GM12865 (cell line): ENCODE results near the gene NECTIN4.

Experiments
- DNase-seq: peaks from one replicate; pipeline ENCODE4 v3.0.0; 2010; ENCODE audit warnings: low read depth
- H3K4me3 ChIP-seq: 2 replicates; pipeline ENCODE4 v1.5.1; 2011; ENCODE audit warnings: mild to moderate bottlenecking, low read depth, low read length, control low read depth
- TF ChIP-seq, protein P1 (sequence below): IDR thresholded peaks from 2 replicates; pipeline ENCODE4 v1.5.1; 2011; ENCODE audit warnings: low read length, control low read depth, low read depth, inconsistent platforms; ENCODE audit not compliant: insufficient read depth; ENCODE audit errors: missing control alignments

Gene NECTIN4

DNA sequence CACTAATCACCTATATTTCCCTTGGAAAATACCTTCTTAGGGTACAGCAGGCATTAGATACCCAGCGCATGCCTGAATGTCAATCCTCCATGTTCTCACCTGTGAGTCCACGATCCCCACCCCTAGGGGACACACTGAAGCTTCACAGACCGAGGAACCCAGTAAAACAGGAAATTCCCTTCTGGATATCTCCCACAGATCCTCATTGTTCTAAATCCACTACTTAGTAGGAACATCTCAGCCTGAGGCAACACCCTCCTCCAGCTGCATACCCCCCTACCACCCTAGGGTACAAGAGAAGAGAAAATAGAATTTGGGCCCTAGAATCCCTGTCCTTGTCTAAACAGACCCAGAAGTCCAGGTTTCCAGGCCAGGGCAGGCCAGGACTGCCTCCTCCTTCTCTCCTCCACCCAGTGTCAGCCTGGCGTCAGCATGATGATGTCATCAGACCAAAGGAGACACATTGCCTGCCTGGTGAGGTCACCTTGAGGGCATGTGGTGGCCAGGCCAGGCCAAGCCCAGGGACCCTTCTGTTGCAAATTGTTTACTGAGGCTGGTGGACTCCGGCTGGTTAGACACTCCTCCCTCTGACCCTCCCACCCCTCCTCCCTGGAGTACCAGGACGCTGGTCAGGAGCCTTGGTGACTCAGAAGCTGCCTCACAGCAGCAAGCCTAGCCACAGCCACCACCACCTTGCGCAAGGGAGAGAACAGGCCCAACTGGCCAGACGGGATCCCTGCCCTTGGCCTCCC, 6.2 kb downstream of the NECTIN4 start:
- TF ChIP-seq, protein P1, sequence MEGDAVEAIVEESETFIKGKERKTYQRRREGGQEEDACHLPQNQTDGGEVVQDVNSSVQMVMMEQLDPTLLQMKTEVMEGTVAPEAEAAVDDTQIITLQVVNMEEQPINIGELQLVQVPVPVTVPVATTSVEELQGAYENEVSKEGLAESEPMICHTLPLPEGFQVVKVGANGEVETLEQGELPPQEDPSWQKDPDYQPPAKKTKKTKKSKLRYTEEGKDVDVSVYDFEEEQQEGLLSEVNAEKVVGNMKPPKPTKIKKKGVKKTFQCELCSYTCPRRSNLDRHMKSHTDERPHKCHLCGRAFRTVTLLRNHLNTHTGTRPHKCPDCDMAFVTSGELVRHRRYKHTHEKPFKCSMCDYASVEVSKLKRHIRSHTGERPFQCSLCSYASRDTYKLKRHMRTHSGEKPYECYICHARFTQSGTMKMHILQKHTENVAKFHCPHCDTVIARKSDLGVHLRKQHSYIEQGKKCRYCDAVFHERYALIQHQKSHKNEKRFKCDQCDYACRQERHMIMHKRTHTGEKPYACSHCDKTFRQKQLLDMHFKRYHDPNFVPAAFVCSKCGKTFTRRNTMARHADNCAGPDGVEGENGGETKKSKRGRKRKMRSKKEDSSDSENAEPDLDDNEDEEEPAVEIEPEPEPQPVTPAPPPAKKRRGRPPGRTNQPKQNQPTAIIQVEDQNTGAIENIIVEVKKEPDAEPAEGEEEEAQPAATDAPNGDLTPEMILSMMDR, result no peak
- H3K4me3 ChIP-seq, result no peak overlapping the region
- DNase-seq, result no peak

DNA sequence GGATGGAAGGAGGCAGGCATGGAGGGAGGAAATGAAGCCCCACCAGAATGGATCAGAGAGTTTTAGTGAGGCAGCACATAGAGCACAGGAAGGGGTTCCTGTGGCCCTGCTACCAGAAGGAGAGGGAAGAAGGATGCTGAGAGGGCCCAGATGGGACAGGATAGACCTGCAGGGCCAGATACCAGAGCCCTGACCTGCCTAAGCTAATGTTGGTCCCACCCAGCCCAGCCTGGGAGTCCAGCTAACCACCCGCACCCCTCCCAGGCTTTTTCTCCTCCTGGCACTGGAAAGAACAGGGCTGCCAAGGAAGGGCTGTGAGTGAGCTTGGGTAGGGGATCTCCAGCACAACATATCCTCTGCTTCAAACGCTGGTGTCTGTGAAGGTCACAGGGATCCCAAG, 6.9 kb downstream of the NECTIN4 start:
- DNase-seq, result no peak
- no peak overlapping the region for H3K4me3 ChIP-seq
- TF ChIP-seq, protein P1, result no peak

DNA sequence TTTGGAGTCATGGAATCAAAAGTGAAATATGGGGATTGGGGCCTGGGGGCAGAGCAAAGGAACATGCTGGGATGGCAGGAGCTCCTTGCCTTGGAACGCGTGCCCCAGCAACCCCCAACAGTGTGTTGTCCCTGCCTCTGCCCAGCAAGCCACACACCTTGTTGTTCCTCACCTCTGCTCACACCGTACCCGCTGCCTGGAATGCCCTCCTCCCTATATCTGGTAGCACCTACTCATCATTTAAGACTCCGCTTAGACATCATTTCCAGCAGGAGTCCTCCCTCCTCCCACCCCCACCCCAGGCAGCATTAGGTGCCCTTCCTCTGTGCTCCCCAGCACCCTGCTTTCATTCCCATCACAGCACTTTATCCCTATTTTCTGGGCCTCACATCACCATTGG, 7.8 kb downstream of the NECTIN4 start:
- H3K4me3 ChIP-seq, result no peak overlapping the region
- TF ChIP-seq, protein P1, result no peak
- DNase-seq, result no peak

DNA sequence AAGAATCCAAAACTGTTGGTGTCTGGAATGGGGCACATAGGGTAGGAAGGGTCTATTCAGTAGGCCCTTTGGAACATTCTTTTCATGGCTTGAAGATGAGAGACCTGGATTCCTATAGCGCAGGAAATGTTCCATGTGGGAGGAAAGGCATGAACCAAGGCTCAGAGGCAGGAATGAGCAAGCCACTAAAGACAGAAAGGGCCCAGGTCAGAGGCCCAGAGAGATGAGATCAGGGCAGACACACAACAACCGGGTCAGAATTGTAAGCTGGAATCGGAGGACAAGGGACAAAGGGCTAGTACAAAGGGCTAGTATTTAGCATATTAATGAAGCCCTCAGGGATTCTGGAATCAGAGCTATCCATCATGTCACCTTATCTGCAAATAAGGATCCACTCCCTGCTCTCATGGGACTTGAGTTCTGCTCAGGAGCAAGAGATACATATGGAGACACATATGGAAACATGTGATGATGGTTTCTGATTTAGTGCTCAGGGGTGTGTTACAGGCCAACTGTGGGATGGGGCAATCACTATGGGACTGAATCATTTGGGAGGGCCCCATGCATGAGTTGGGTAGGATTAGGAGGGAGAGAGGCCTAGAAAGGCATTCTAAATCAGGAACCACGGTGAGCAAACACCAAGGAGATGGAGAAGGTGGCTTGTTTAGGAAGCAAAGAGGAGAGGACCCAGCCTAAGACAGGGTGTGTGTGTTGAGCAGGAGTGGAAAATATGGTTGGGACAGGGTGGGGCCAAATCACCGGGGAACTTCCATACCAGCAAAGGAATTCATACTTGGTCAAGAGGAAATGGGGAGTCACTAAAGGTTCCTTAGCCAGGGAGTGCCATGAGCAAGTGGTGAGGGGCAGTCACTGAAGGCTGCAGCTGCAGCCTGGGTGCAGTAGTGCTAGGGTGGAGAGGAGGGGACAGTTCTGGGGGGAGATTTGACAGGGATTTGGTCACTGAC, 8.6 kb downstream of the NECTIN4 start:
- DNase-seq, result no peak
- TF ChIP-seq, protein P1, result no peak
- H3K4me3 ChIP-seq, result no peak overlapping the region

DNA sequence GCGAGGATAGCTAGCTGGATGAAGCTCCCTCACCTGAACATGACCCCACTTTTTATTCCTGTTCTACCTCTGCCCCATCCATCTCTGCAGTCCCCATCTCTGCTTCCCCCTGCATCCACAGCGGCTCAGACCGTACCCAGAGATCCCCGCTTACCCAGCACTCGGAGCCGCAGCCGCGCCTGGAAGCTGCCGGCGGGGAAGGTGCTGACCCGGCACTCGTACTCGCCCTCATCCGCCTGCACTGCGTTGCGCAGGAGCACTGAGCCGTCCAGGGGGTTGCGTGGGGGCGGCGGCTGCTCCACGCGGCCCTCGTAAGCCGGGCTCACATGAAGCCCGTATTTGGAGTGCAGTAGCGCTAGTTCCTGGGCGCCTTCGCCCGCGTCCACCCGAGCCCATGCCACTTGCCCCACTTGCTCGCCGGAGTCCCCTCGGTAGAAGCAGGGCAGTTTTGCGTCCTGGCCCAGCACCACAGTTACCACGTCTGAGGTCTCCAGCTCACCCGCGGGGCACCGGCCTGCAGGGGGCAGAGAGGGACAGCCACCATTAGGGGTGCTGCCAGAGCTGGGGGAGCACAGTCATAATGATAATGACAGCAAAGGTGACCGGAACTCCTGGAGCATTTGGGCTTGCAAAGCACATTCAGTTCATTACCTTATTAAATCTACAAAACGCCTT, 9.8 kb downstream of the NECTIN4 start:
- peak; percentile 37 for DNase-seq
- no peak overlapping the region for H3K4me3 ChIP-seq
- TF ChIP-seq, protein P1, result peak; percentile 29

DNA sequence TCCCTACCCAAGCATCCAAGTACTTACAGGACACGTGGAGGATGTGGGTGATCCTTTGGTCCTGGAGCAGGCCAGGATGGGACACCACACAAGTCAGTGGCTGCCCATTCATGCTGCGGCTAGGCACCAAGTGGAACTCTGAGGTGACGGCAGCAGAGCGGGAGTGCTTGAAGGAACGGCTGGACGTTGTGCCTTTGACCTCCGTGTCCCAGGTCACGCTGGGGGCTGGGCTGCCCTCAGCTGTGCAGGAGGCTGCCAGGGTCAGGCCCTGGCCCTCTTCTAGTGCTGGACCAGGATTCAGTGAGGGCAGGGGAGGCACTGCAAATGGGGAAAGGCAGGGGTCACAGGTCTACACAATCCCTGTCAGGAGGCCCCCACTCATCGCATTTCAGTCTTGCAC, 11.9 kb downstream of the NECTIN4 start:
- no peak overlapping the region for H3K4me3 ChIP-seq
- DNase-seq, result no peak
- TF ChIP-seq, protein P1, result no peak
